AG04449 (cell line): ENCODE data around the gene LGALS1.

Source experiments
- CTCF ChIA-PET: fragments of 350-600 bp; formaldehyde crosslinking; extraction: SDS; loops from one replicate; lab custom pipeline; 2021; ENCODE audit warnings: antibody characterized with exemption; lab: Yijun Ruan, JAX
- POLR2A ChIA-PET: fragments of 400-600, 350-600 bp; formaldehyde crosslinking; extraction: SDS; loops from one replicate; lab custom pipeline; 2020; ENCODE audit warnings: antibody characterized with exemption, inconsistent platforms; lab: Yijun Ruan, JAX
- DNase-seq: peaks from one replicate; pipeline ENCODE4 v3.0.0-alpha.2; 2010; ENCODE audit warnings: low read depth, low spot score
- H3K4me3 ChIP-seq: 2 replicates; pipeline ENCODE4 v1.5.1; 2011; ENCODE audit warnings: low read depth, mild to moderate bottlenecking, control low read depth, low read length
- CTCF ChIP-seq: IDR thresholded peaks from one replicate; pipeline ENCODE4 v1.5.1; 2011; ENCODE audit warnings: mild to moderate bottlenecking, moderate library complexity, low read length, control low read depth, inconsistent platforms; ENCODE audit not compliant: insufficient read depth; ENCODE audit errors: missing control alignments

LGALS1 gene

GRCh38 chr22:37640591-37641560, 34.6 kb upstream of the LGALS1 start:
- no peak for DNase-seq
- TF ChIP-seq CTCF, result no peak
- peak overlapping the region; percentile 78 for H3K4me3 ChIP-seq
- POLR2A ChIA-PET, result interaction anchor here (1.1 to 4.2 kb wide), 3 partner anchors 35 to 41 kb away, joined by 3 to 49 read pairs (median 5); no protein-coding TSS in a partner anchor
- CTCF ChIA-PET, result interaction anchor here (1.2 to 18.2 kb wide), 12 partner anchors 17 to 151 kb away, joined by 4 to 454 read pairs (median 25); partner anchors contain the start of genes LGALS1, NOL12, PDXP and TRIOBP

GRCh38 chr22:37641561-37641949, 33.9 kb upstream of the LGALS1 start:
- TF ChIP-seq CTCF, result no peak
- no peak overlapping the region for H3K4me3 ChIP-seq
- DNase-seq, result no peak
- ChIA-PET POLR2A (interaction anchor here (4.2 kb wide), 1 partner anchor 39 kb away, joined by 49 read pairs; no protein-coding TSS in a partner anchor), CTCF (interaction anchor here (1.0 to 18.2 kb wide), 17 partner anchors 18 to 193 kb away, joined by 3 to 454 read pairs (median 19); partner anchors contain the start of genes GCAT, LGALS1, NOL12 and PDXP)

GRCh38 chr22:37643225-37643847, 32.1 kb upstream of the LGALS1 start:
- TF ChIP-seq CTCF, result peak; percentile 89
- POLR2A ChIA-PET, result interaction anchor here (0.6 to 4.2 kb wide), 11 partner anchors 9 to 109 kb away, joined by 3 to 49 read pairs (median 4); partner anchors contain the start of genes LGALS1, NOL12 and PDXP
- CTCF ChIA-PET, result interaction anchor here (0.6 to 18.2 kb wide), 40 partner anchors 18 to 220 kb away, joined by 3 to 454 read pairs (median 6); partner anchors contain the start of genes GCAT, LGALS1, NOL12 and PDXP
- no peak overlapping the region for H3K4me3 ChIP-seq
- DNase-seq, result no peak

- DNase-seq, result no peak
- TF ChIP-seq CTCF, result no peak
- H3K4me3 ChIP-seq, result no peak overlapping the region
- POLR2A ChIA-PET, result interaction anchor here (0.9 kb wide), 1 partner anchor 34 kb away, joined by 3 read pairs; no protein-coding TSS in a partner anchor
- CTCF ChIA-PET, result interaction anchor here (1.0 to 18.2 kb wide), 2 partner anchors 24 to 171 kb away, joined by 4 to 454 read pairs; no protein-coding TSS in a partner anchor
Measured at GRCh38 chr22:37647317-37647716, 28.1 kb upstream of the LGALS1 start.

- POLR2A ChIA-PET, result interaction anchor here (0.9 kb wide), 1 partner anchor 33 kb away, joined by 3 read pairs; no protein-coding TSS in a partner anchor
- H3K4me3 ChIP-seq, result no peak overlapping the region
- no peak for DNase-seq
- CTCF ChIA-PET, result interaction anchor here (0.8 to 18.2 kb wide), 4 partner anchors 9 to 170 kb away, joined by 3 to 454 read pairs (median 6); no protein-coding TSS in a partner anchor
- TF ChIP-seq CTCF, result no peak
Measured at GRCh38 chr22:37647928-37648327, 27.5 kb upstream of the LGALS1 start.
